Heart left ventricle (tissue), 16 donors: Measurements from ENCODE around the gene DNAAF5. TPM values are rescaled to one million over a fixed set of nuclear protein-coding genes. Genes with fewer than 3 reads are reported as not detected.
"Not testable (repeated sequence)": the region's sequence is repeated elsewhere in the genome, so short reads cannot be mapped to it uniquely, and the experiment has no call there.

Experiments used
- ATAC-seq, 4 donors: fragments of 200-7000 bp; cut with Tn5 transposase; one replicate each; pipeline ENCODE4 v1.9.1; 2020 to 2022; ENCODE audit warnings: moderate library complexity in 4 of 4, mild to moderate bottlenecking in 3 of 4, moderate number of reproducible peaks in 1 of 4
- DNase-seq, 5 donors: peaks; one replicate each; pipeline ENCODE4 v3.0.0-alpha.2; 2020
- H3K27ac ChIP-seq, 12 donors: fragments of 200-600 bp; sonication (generic) in 4 of 12; one replicate each; pipeline versions ENCODE4 v1.5.0 to v1.8.0; 2016 to 2022; ENCODE audit warnings: mild to moderate bottlenecking in 2 of 12
- H3K27me3 ChIP-seq, 9 donors: fragments of 200-600 bp; sonication (generic) in 2 of 9; one replicate each; pipeline versions ENCODE4 v1.5.1 to v1.8.0; 2016 to 2022; ENCODE audit warnings: mild to moderate bottlenecking in 3 of 9
- H3K36me3 ChIP-seq, 9 donors: fragments of 200-600 bp; sonication (generic) in 2 of 9; one replicate each; pipeline versions ENCODE4 v1.5.0 to v1.8.0; 2018 to 2022; ENCODE audit warnings: mild to moderate bottlenecking in 2 of 9
- H3K4me1 ChIP-seq, 12 donors: fragments of 200-600 bp; sonication (generic) in 4 of 12; one replicate each; pipeline versions ENCODE4 v1.5.0 to v1.8.0; 2016 to 2022; ENCODE audit warnings: mild to moderate bottlenecking in 3 of 12
- H3K4me3 ChIP-seq, 12 donors: fragments of 200-600 bp; sonication (generic) in 4 of 12; one replicate each; pipeline versions ENCODE4 v1.5.0 to v1.8.0; 2017 to 2022; ENCODE audit warnings: mild to moderate bottlenecking in 9 of 12, moderate library complexity in 4 of 12
- H3K9me3 ChIP-seq, 12 donors: fragments of 200-600 bp; sonication (generic) in 4 of 12; one replicate each; pipeline versions ENCODE4 v1.5.0 to v1.8.0; 2016 to 2022; ENCODE audit warnings: mild to moderate bottlenecking in 1 of 12
- CTCF ChIP-seq, 12 donors: fragments of 200-600 bp; sonication (generic) in 4 of 12; IDR thresholded peaks; one replicate each; pipeline versions ENCODE4 v1.5.0 to v1.8.0; 2018 to 2022; ENCODE audit warnings: antibody characterized with exemption in 12 of 12, mild to moderate bottlenecking in 5 of 12
- POLR2A ChIP-seq, 2 donors: fragments of 450-650 bp; IDR thresholded peaks; one replicate each; pipeline ENCODE4 v1.6.1; 2017; ENCODE audit warnings: antibody characterized with exemption in 2 of 2, mild to moderate bottlenecking in 2 of 2, moderate library complexity in 2 of 2
- WGBS, 4 donors: extraction: QIAGEN DNeasy Blood & Tissue Kit in 2 of 4; methylation state at CpG; one replicate each; pipeline versions ENCODE4 v1.1.5 to v1.1.7; 2013 to 2018; 5-methylcytosine and 5-hydroxymethylcytosine counted together
- intact Hi-C, 10 donors: fragments of 100-400 bp; cut with DNase I; formaldehyde crosslinking; loops; one replicate each; pipeline versions ENCODE4 v1.11.1 to v1.14.2; 2022
- polyA plus RNA-seq, 2 donors: library from polyadenylated mRNA; stranded (reverse); fragments of 200-250 nt; gene quantifications; one replicate each; pipeline ENCODE4 v1.2.3, GENCODE V29; 2013
- total RNA-seq, 9 donors: library from RNA; depleted of rRNA in 2 of 9; stranded (reverse); fragments of >200 nt in 2 of 9; fragmentation: NEBNext Ultra II Directional in 3 of 9; extraction: Animal tissue kit (Norgen Biotek cat#: 25700) in 3 of 9; gene quantifications; one replicate each; pipeline versions ENCODE4 v1.1.0 to v1.2.4, GENCODE V29; 2016 to 2023
- donor health status: ischemic (EF 13 %, LVEDD 7.1; RV severe dilation, severe dysfunction).
- donor health status: healthy with polysubstance abuse.
- donor health status: DM: no; HTN: yes; CAD: no.
- donor health status: DM: no; HTN: no; CAD: no.
- donor health status: ischemic (EF 25% LVEDD 6.9; RV normal size, moderate dysfunction).
- donor health status: ischemic (EF 25% LVEDD 5.7; RV mildly dilated, moderate dysfunction).
- donor health status: healthy.
- donor health status: DM: yes; HTN: yes; CAD: no.
- donor health status: ischemic (EF 35%, LVEDD 5.7; RV mildly dilated, moderate dysfunction).
- donor health status: nonischemic (EF 11% LVEDD 7.7; RV severe dilation, severe dysfunction).
- donor health status: DM: yes; HTN: yes; CAD: no.
- donor health status: PGD.
- donor health status: ischemic (EF 29% LVEDD 5.4; RV normal size, mild dysfunction).
- donor health status: nonischemic (EF 23%, LVEDD 6.1; RV moderate dilation, normal function).

Gene DNAAF5
- total and polyA plus RNA-seq, 11 donors, result 7.2 to 45.8 (median 23.5) TPM

DNA sequence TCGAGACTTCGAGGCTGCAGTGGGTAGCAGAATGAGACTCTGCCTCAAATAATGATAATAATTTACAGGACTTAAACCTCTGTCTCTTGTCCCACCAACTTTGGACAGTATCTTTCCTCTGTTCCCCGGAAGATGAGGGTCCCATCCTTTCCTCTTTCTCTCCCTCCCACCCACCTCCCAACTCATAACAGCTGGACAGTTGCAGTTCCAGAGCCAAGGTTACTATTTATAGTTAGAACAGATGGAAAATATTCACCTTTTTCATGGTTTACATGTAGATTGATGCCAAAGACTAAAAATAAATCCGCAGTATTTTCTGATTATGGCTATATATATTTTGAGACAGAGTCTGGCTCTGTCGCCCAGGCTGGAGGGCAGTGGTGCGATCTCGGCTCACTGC lies 74.2 kb downstream of the DNAAF5 start:
- DNase-seq (no peak), ATAC-seq (peak in 1 of 4 donors; percentile 23)
- WGBS, 4 donors, result 46 to 66% (median 53%) methylated on average over 7 of the region's 7 CpGs
- no peaks in the 10 kb centered on the region for H3K36me3 ChIP-seq
- H3K4me1 ChIP-seq, result peaks cover 0 to 24% (median 12%) of the 10 kb centered on the region in 12 donors
- peak overlapping the region in 5 of 12 donors; percentile 4 to 66 (median 29) for H3K27ac ChIP-seq
- no peak overlapping the region for H3K4me3 ChIP-seq
- intact Hi-C loops, result no loop called here
- no peak for TF ChIP-seq CTCF (IDR thresholded peaks at IDR 0.05)
- TF ChIP-seq POLR2A (IDR thresholded peaks at IDR 0.05), result no peak
- H3K27me3 ChIP-seq, result no peaks in the 10 kb centered on the region
- no peaks in the 10 kb centered on the region for H3K9me3 ChIP-seq

GRCh38 chr7:801351-801750 lies 74.9 kb downstream of the DNAAF5 start:
- H3K36me3 ChIP-seq, DNase-seq, H3K4me3 ChIP-seq, ATAC-seq, intact Hi-C loops, H3K27me3 ChIP-seq, H3K9me3 ChIP-seq: not testable (repeated sequence)
- peak overlapping the region in 5 of 12 donors; percentile 4 to 66 (median 30) for H3K27ac ChIP-seq
- 66 to 74% (median 71%) methylated on average over 5 to 6 of the region's 6 CpGs for WGBS, 4 donors
- peaks cover 0 to 26% (median 12%) of the 10 kb centered on the region in 12 donors for H3K4me1 ChIP-seq

DNA sequence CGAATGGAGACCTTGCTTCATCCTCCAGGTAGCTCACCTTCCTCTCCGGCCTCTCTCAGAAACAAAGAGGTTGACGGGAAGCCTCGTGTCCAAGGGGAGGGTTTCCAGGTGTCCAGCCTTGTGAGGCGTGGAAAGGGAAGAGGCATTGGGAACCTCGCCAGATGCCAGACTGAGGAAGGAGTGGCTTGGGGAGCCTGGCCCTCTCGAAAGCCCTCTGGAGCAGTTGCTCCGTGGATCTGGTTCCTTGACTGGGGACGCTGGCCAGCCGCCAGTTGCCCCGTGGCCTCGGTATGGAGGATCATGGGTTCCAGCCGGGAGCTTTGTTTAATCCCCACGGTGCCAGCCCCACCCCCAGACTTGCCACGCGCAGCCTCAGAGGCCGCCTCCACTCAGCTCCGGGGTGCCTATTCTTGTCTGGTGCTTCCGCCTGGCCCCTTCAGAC lies 75.5 kb downstream of the DNAAF5 start:
- intact Hi-C loops, result no loop called here
- WGBS, 4 donors, result 37 to 58% (median 38%) methylated on average over 9 to 19 of the region's 19 CpGs
- peak overlapping the region in 4 of 12 donors; percentile 11 to 14 (median 12) for H3K4me3 ChIP-seq
- H3K4me1 ChIP-seq, result peaks cover 0 to 26% (median 12%) of the 10 kb centered on the region in 12 donors
- H3K27ac ChIP-seq, result peak overlapping the region in 9 of 12 donors; percentile 7 to 66 (median 33)
- no peaks in the 10 kb centered on the region for H3K27me3 ChIP-seq
- no peak for TF ChIP-seq POLR2A (IDR thresholded peaks at IDR 0.05)
- TF ChIP-seq CTCF (IDR thresholded peaks at IDR 0.05), result no peak
- ATAC-seq (peak; percentile 39 to 62 (median 61)), DNase-seq (peak in 2 of 5 donors; percentile 53 to 64)
- H3K9me3 ChIP-seq, result no peaks in the 10 kb centered on the region
- no peaks in the 10 kb centered on the region for H3K36me3 ChIP-seq

DNA sequence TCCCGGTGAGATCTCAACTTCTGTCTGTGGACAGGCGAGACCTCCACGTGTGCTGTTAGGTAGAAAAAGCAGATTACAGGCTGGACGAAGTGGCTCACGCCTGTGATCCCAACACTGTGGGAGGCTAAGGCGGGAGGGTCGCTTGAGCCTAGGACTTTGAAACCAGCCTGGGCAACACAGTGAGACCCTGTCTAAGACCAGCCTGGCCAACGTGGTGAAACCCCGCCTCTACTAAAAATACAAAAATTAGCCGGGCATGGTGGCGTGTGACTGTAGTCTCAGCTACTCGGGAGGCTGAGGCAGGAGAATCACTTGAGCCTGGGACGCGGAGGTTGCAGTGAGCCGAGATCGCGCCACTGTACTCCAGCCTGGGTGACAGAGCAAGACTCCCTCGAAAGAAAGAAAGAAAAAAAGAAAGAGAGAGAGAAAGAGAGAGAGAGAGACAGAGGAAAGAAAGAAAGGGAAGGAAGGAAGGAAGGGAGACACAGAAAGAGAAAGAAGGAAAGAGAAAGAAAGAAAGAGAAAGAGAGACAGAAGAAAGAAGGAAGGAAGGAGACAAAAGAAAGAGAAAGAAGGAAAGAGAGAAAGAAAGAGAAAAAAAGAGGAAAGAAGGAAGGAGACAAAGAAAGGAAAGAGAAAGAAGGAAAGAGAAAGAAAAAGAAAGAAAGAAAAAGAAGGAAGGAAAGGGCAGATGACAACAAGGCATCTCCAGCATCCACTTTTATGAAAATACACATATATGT lies 76.2 kb downstream of the DNAAF5 start:
- DNase-seq (no peak), ATAC-seq (no peak)
- Histone ChIP-seq H3K4me3 (peak overlapping the region in 1 of 12 donors; percentile 11), H3K4me1 (peaks cover 0 to 26% (median 12%) of the 10 kb centered on the region in 12 donors), H3K36me3 (no peaks in the 10 kb centered on the region), H3K9me3 (no peaks in the 10 kb centered on the region), H3K27ac (peak overlapping the region in 10 of 12 donors; percentile 7 to 66 (median 32)), H3K27me3 (no peaks in the 10 kb centered on the region)
- WGBS, 4 donors, result 80 to 84% (median 81%) methylated on average over 18 of the region's 18 CpGs
- intact Hi-C loops, result no loop called here
- TF ChIP-seq CTCF (IDR thresholded peaks at IDR 0.05), result no peak
- TF ChIP-seq POLR2A (IDR thresholded peaks at IDR 0.05), result no peak
